Stimulated activated CD4-positive, alpha-beta T cell treated with anti-CD3 and anti-CD28 coated beads, Interleukin-1b, Interleukin-23, amount 100 ng/mL, for 1 hour (primary cell): Measurements from ENCODE around the gene MAN2B2.

Source experiments
- DNase-seq, 2 donors: peaks; one replicate each; pipeline ENCODE4 v3.0.0-alpha.2; 2020; ENCODE audit warnings: low read depth in 2 of 2

MAN2B2 gene

GRCh38 chr4:6546681-6547447 lies 28.1 kb upstream of the MAN2B2 start:
- DNase-seq = peak in 1 of 2 donors; percentile 8

- DNase-seq = no peak
These were observed 26.6 kb upstream of the MAN2B2 start for GRCh38 chr4:6548201-6548881.

- DNase-seq = no peak
These were observed 26.1 kb upstream of the MAN2B2 start for GRCh38 chr4:6548882-6549230.

- DNase-seq = no peak
These were observed 25.5 kb upstream of the MAN2B2 start for GRCh38 chr4:6549445-6549844.

- no peak for DNase-seq
These were observed 24.9 kb upstream of the MAN2B2 start for GRCh38 chr4:6549890-6550620.

- DNase-seq = no peak
These were observed 24.2 kb upstream of the MAN2B2 start for GRCh38 chr4:6550821-6551220.

GRCh38 chr4:6551660-6552059 lies 23.3 kb upstream of the MAN2B2 start:
- DNase-seq = no peak

- no peak for DNase-seq
These were observed 19.5 kb upstream of the MAN2B2 start for GRCh38 chr4:6555519-6555918.

- no peak for DNase-seq
These were observed 18.7 kb upstream of the MAN2B2 start for GRCh38 chr4:6556263-6556662.

- DNase-seq = no peak
These were observed 17.8 kb upstream of the MAN2B2 start for GRCh38 chr4:6557185-6557584.

GRCh38 chr4:6557856-6558255 lies 17.1 kb upstream of the MAN2B2 start:
- DNase-seq = no peak

- DNase-seq = no peak
These were observed 14.4 kb upstream of the MAN2B2 start for GRCh38 chr4:6560416-6561172.

GRCh38 chr4:6561173-6561516 lies 13.8 kb upstream of the MAN2B2 start:
- DNase-seq = no peak

- DNase-seq = no peak
These were observed 13.2 kb upstream of the MAN2B2 start for GRCh38 chr4:6561706-6562371.

- DNase-seq = no peak
These were observed 11.8 kb upstream of the MAN2B2 start for GRCh38 chr4:6562931-6563901.

- no peak for DNase-seq
These were observed 10.9 kb upstream of the MAN2B2 start for GRCh38 chr4:6563935-6564645.

GRCh38 chr4:6565691-6566390 lies 9.1 kb upstream of the MAN2B2 start:
- DNase-seq = no peak

- no peak for DNase-seq
These were observed 8.4 kb upstream of the MAN2B2 start for GRCh38 chr4:6566391-6567190.
